ENCODE data around the gene SRR.

SRR gene

DNA sequence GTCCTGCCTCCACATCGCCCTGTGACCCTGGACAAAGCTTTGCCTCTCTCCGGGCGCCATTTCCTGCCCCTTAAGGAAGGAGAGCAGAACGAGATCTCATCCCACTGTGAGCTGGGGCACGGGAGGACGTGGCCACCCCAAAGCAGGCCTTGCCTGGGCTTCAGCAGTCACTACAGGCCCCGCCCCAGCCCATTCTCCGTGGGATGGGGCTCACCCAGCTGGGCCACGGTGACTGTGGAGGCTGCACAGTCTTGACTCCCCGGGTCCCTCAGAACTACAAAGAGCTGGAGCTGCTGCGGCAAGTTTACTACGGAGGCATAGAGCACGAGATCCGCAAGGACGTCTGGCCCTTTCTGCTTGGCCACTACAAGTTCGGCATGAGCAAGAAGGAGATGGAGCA is 68.9 kb downstream of the SRR start:
- DNase-seq: no peak

GRCh38 chr17:2373179-2373578 is 69.4 kb downstream of the SRR start:
- DNase-seq: no peak
